ENCODE measurements around the gene CLEC16A.

The CLEC16A gene

GRCh38 chr16:11130978-11131665 lies 186.8 kb downstream of the CLEC16A start:
- Histone ChIP-seq H3K9me3 (ENCODE audit: insufficient read depth, low read depth, low read length) (no peaks in the 10 kb centered on the region), H3K27ac (ENCODE audit: low read length) (no peak overlapping the region), H3K36me3 (ENCODE audit: insufficient read depth, low read depth, low read length) (no peaks in the 10 kb centered on the region), H3K27me3 (ENCODE audit: insufficient read depth, low read length) (no peaks in the 10 kb centered on the region), H3K4me3 (ENCODE audit: low read length) (no peak overlapping the region), H3K4me1 (ENCODE audit: insufficient read depth, low read length) (no peaks in the 10 kb centered on the region), H3K9ac (ENCODE audit: low read depth, low read length) (no peak overlapping the region)

GRCh38 chr16:11131706-11132105 lies 187.3 kb downstream of the CLEC16A start:
- Histone ChIP-seq H3K27ac (ENCODE audit: low read length) (no peak overlapping the region), H3K9me3 (ENCODE audit: insufficient read depth, low read depth, low read length) (no peaks in the 10 kb centered on the region), H3K27me3 (ENCODE audit: insufficient read depth, low read length) (no peaks in the 10 kb centered on the region), H3K36me3 (ENCODE audit: insufficient read depth, low read depth, low read length) (no peaks in the 10 kb centered on the region), H3K4me3 (ENCODE audit: low read length) (no peak overlapping the region), H3K9ac (ENCODE audit: low read depth, low read length) (no peak overlapping the region), H3K4me1 (ENCODE audit: insufficient read depth, low read length) (no peaks in the 10 kb centered on the region)

GRCh38 chr16:11133344-11133943 lies 189.1 kb downstream of the CLEC16A start:
- Histone ChIP-seq H3K9ac (ENCODE audit: low read depth, low read length) (no peak overlapping the region), H3K27me3 (ENCODE audit: insufficient read depth, low read length) (no peaks in the 10 kb centered on the region), H3K4me1 (ENCODE audit: insufficient read depth, low read length) (no peaks in the 10 kb centered on the region), H3K4me3 (ENCODE audit: low read length) (no peak overlapping the region), H3K9me3 (ENCODE audit: insufficient read depth, low read depth, low read length) (no peaks in the 10 kb centered on the region), H3K36me3 (ENCODE audit: insufficient read depth, low read depth, low read length) (no peaks in the 10 kb centered on the region), H3K27ac (ENCODE audit: low read length) (no peak overlapping the region)

GRCh38 chr16:11134722-11135463 lies 190.5 kb downstream of the CLEC16A start:
- Histone ChIP-seq H3K27me3 (ENCODE audit: insufficient read depth, low read length) (no peaks in the 10 kb centered on the region), H3K27ac (ENCODE audit: low read length) (no peak overlapping the region), H3K9me3 (ENCODE audit: insufficient read depth, low read depth, low read length) (no peaks in the 10 kb centered on the region), H3K36me3 (ENCODE audit: insufficient read depth, low read depth, low read length) (no peaks in the 10 kb centered on the region), H3K4me3 (ENCODE audit: low read length) (no peak overlapping the region), H3K4me1 (ENCODE audit: insufficient read depth, low read length) (peaks cover 5% of the 10 kb centered on the region; the same call in 1 of the 2 replicates), H3K9ac (ENCODE audit: low read depth, low read length) (no peak overlapping the region)

- Histone ChIP-seq H3K27me3 (ENCODE audit: insufficient read depth, low read length) (no peaks in the 10 kb centered on the region), H3K27ac (ENCODE audit: low read length) (no peak overlapping the region), H3K36me3 (ENCODE audit: insufficient read depth, low read depth, low read length) (no peaks in the 10 kb centered on the region), H3K4me3 (ENCODE audit: low read length) (no peak overlapping the region), H3K9ac (ENCODE audit: low read depth, low read length) (no peak overlapping the region), H3K9me3 (ENCODE audit: insufficient read depth, low read depth, low read length) (no peaks in the 10 kb centered on the region), H3K4me1 (ENCODE audit: insufficient read depth, low read length) (peaks cover 10% of the 10 kb centered on the region; the same call in 1 of the 2 replicates)
Measured at GRCh38 chr16:11135464-11135973, 191.2 kb downstream of the CLEC16A start.

- H3K4me3 ChIP-seq (ENCODE audit: low read length): no peak overlapping the region
- no peak overlapping the region for H3K27ac ChIP-seq (ENCODE audit: low read length)
- H3K36me3 ChIP-seq (ENCODE audit: insufficient read depth, low read depth, low read length): no peaks in the 10 kb centered on the region
- H3K9me3 ChIP-seq (ENCODE audit: insufficient read depth, low read depth, low read length): no peaks in the 10 kb centered on the region
- H3K9ac ChIP-seq (ENCODE audit: low read depth, low read length): no peak overlapping the region
- H3K4me1 ChIP-seq (ENCODE audit: insufficient read depth, low read length): peaks cover 10% of the 10 kb centered on the region; the same call in 1 of the 2 replicates
- H3K27me3 ChIP-seq (ENCODE audit: insufficient read depth, low read length): no peaks in the 10 kb centered on the region
Measured at GRCh38 chr16:11136600-11136999, 192.2 kb downstream of the CLEC16A start.

- Histone ChIP-seq H3K36me3 (ENCODE audit: insufficient read depth, low read depth, low read length) (no peaks in the 10 kb centered on the region), H3K27ac (ENCODE audit: low read length) (no peak overlapping the region), H3K4me3 (ENCODE audit: low read length) (no peak overlapping the region), H3K9me3 (ENCODE audit: insufficient read depth, low read depth, low read length) (no peaks in the 10 kb centered on the region), H3K4me1 (ENCODE audit: insufficient read depth, low read length) (peaks cover 10% of the 10 kb centered on the region; the same call in 1 of the 2 replicates), H3K9ac (ENCODE audit: low read depth, low read length) (no peak overlapping the region), H3K27me3 (ENCODE audit: insufficient read depth, low read length) (no peaks in the 10 kb centered on the region)
Measured at GRCh38 chr16:11138022-11138768, 193.8 kb downstream of the CLEC16A start.

- H3K4me1 ChIP-seq (ENCODE audit: insufficient read depth, low read length): peaks cover 10% of the 10 kb centered on the region; the same call in 1 of the 2 replicates
- H3K9me3 ChIP-seq (ENCODE audit: insufficient read depth, low read depth, low read length): no peaks in the 10 kb centered on the region
- H3K4me3 ChIP-seq (ENCODE audit: low read length): no peak overlapping the region
- no peaks in the 10 kb centered on the region for H3K36me3 ChIP-seq (ENCODE audit: insufficient read depth, low read depth, low read length)
- H3K9ac ChIP-seq (ENCODE audit: low read depth, low read length): no peak overlapping the region; the same call in 1 of the 2 replicates
- no peaks in the 10 kb centered on the region for H3K27me3 ChIP-seq (ENCODE audit: insufficient read depth, low read length)
- H3K27ac ChIP-seq (ENCODE audit: low read length): no peak overlapping the region
Measured at GRCh38 chr16:11138769-11139325, 194.5 kb downstream of the CLEC16A start.

- no peak overlapping the region for H3K27ac ChIP-seq (ENCODE audit: low read length)
- no peaks in the 10 kb centered on the region for H3K36me3 ChIP-seq (ENCODE audit: insufficient read depth, low read depth, low read length)
- H3K4me1 ChIP-seq (ENCODE audit: insufficient read depth, low read length): peaks cover 10% of the 10 kb centered on the region; the same call in 1 of the 2 replicates
- no peaks in the 10 kb centered on the region for H3K9me3 ChIP-seq (ENCODE audit: insufficient read depth, low read depth, low read length)
- H3K9ac ChIP-seq (ENCODE audit: low read depth, low read length): no peak overlapping the region
- H3K27me3 ChIP-seq (ENCODE audit: insufficient read depth, low read length): no peaks in the 10 kb centered on the region
- no peak overlapping the region for H3K4me3 ChIP-seq (ENCODE audit: low read length)
Measured at GRCh38 chr16:11139326-11140097, 195.1 kb downstream of the CLEC16A start.

- Histone ChIP-seq H3K9ac (ENCODE audit: low read depth, low read length) (no peak overlapping the region), H3K36me3 (ENCODE audit: insufficient read depth, low read depth, low read length) (no peaks in the 10 kb centered on the region), H3K27ac (ENCODE audit: low read length) (no peak overlapping the region), H3K4me3 (ENCODE audit: low read length) (no peak overlapping the region), H3K4me1 (ENCODE audit: insufficient read depth, low read length) (peaks cover 10% of the 10 kb centered on the region; the same call in 1 of the 2 replicates), H3K27me3 (ENCODE audit: insufficient read depth, low read length) (no peaks in the 10 kb centered on the region), H3K9me3 (ENCODE audit: insufficient read depth, low read depth, low read length) (no peaks in the 10 kb centered on the region)
Measured at GRCh38 chr16:11140098-11140375, 195.7 kb downstream of the CLEC16A start.
